Activated CD8-positive, alpha-beta memory T cell treated with anti-CD3 and anti-CD28 coated beads, Interleukin-2, amount 10 ng/mL, durations not matched to agents 7 days and 5 days (primary cell): ENCODE data around the gene NPPA. TPM values are rescaled to one million over a fixed set of nuclear protein-coding genes. Genes with fewer than 3 reads are reported as not detected.

ENCODE experiments used
- ATAC-seq: fragments of 150-1000 bp; cut with Tn5 transposase; one replicate; pipeline ENCODE4 v1.10.0; 2021; ENCODE audit warnings: moderate library complexity
- CTCF ChIA-PET: fragments of 350-600 bp; sonication (Branson Sonifier 250); formaldehyde crosslinking; loops from one replicate; lab custom pipeline; 2021; ENCODE audit warnings: antibody characterized with exemption; lab: Charles Lee
- DNase-seq: peaks from one replicate; pipeline ENCODE4 v3.0.0-alpha.2; 2020
- H3K27ac Mint-ChIP-seq: one replicate; pipeline ENCODE4 v1.8.0; 2021; ENCODE audit warnings: mild to moderate bottlenecking, mixed read lengths
- H3K27me3 Mint-ChIP-seq: one replicate; pipeline ENCODE4 v1.8.0; 2021; ENCODE audit warnings: mixed read lengths
- H3K36me3 Mint-ChIP-seq: one replicate; pipeline ENCODE4 v1.8.0; 2021; ENCODE audit warnings: mild to moderate bottlenecking, mixed read lengths
- H3K4me1 Mint-ChIP-seq: one replicate; pipeline ENCODE4 v1.8.0; 2021; ENCODE audit warnings: mixed read lengths
- H3K4me3 Mint-ChIP-seq: one replicate; pipeline ENCODE4 v1.8.0; 2021; ENCODE audit warnings: mild to moderate bottlenecking, moderate library complexity, mixed read lengths
- H3K9me3 Mint-ChIP-seq: one replicate; pipeline ENCODE4 v1.8.0; 2022; ENCODE audit warnings: low read depth, mixed read lengths
- total RNA-seq, 2 experiments: library from RNA; stranded (reverse); gene quantifications; one replicate each; pipeline ENCODE4 v1.2.3, GENCODE V29; 2021

Gene NPPA
- total RNA-seq, 2 experiments from 2014 or later: not detected

DNA sequence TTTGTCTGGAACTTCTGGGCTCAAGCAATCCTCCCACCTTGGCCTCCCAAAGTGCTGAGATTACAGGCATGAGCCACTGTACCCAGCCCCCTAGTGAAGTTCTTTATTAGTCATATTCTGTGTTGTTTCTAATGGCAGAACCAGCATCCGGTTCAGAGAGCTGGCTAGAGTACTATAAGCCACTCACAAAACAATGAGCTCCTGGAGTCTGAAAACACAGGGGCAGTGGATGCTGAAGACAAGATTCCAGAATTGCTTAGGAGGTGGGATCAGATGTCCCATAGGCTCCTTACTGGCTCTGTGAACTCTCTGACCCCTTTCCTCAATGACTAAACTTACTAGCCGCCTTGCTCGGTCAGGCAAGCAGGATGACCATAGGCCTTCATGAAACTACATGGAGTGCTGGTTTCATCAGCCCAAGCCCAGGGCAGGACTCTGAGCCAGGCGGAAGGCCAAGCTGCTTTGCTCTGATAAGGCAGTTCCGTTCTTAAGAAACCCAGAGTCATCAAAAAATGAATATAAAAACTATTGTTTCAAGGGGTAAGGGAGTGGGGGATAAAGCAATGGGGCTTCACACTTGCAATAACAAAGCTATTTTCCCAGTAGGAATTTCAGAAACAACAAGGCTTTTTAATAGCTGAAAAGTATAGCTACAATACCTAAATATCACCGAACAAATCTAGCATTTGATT is 49.9 kb downstream of the NPPA start:
- Mint-ChIP-seq H3K27ac (no peak overlapping the region), H3K9me3 (no peaks in the 10 kb centered on the region), H3K4me1 (peaks cover 14% of the 10 kb centered on the region), H3K4me3 (no peak overlapping the region), H3K27me3 (no peaks in the 10 kb centered on the region), H3K36me3 (peaks cover 11% of the 10 kb centered on the region)
- CTCF ChIA-PET: interaction anchor here (0.6 to 2.4 kb wide), 4 partner anchors 12 to 147 kb away, joined by 3 to 8 read pairs (median 3); no protein-coding TSS in a partner anchor
- no peak for ATAC-seq
- no peak for DNase-seq

GRCh38 chr1:11796036-11796828 is 51.4 kb downstream of the NPPA start:
- Mint-ChIP-seq H3K27me3 (no peaks in the 10 kb centered on the region), H3K4me1 (peaks cover 2% of the 10 kb centered on the region), H3K36me3 (peaks cover 11% of the 10 kb centered on the region), H3K4me3 (no peak overlapping the region), H3K27ac (no peak overlapping the region), H3K9me3 (no peaks in the 10 kb centered on the region)
- CTCF ChIA-PET: interaction anchor here (1.1 kb wide), 1 partner anchor 12 kb away, joined by 3 read pairs; no protein-coding TSS in a partner anchor
- DNase-seq (no peak), ATAC-seq (no peak)

Other genes starting within 250 kb of the NPPA start
- gene FBXO2, start 193.4 kb downstream of the NPPA start, total RNA-seq: 1 to 10 TPM; 1.8 to 4.6 TPM
- 10 to 100 TPM; 28.6 to 39.9 TPM for gene FBXO44, start 192.9 kb downstream of the NPPA start, total RNA-seq
- 10 to 100 TPM; 36.2 to 40.3 TPM for gene FBXO6, start 183.6 kb downstream of the NPPA start, total RNA-seq
- 10 to 100 TPM; 85.4 to 94.8 TPM for gene MAD2L2, start 166.6 kb downstream of the NPPA start, total RNA-seq
- 1 to 10 TPM; 1.0 to 2.1 TPM for gene DRAXIN, start 156.1 kb downstream of the NPPA start, total RNA-seq
- gene AGTRAP, start 111.6 kb downstream of the NPPA start, total RNA-seq: 10 to 100 TPM; 45.5 to 59.9 TPM
- gene C1orf167, start 85.6 kb downstream of the NPPA start, total RNA-seq: not detected
- gene MTHFR, start 41.8 kb downstream of the NPPA start, total RNA-seq: 10 to 100 TPM; 24.1 to 30.0 TPM
- 10 to 100 TPM; 20.0 to 21.1 TPM for gene CLCN6, start 41.6 kb downstream of the NPPA start, total RNA-seq
- gene NPPB, start 11.2 kb upstream of the NPPA start, total RNA-seq: not detected
- gene KIAA2013, start 78.6 kb upstream of the NPPA start, total RNA-seq: 10 to 100 TPM; 44.2 to 44.6 TPM
- gene PLOD1, start 86.9 kb upstream of the NPPA start, total RNA-seq: 10 to 100 TPM; 17.6 to 20.8 TPM
- gene MFN2, start 132.7 kb upstream of the NPPA start, total RNA-seq: 10 to 100 TPM; 57.7 to 67.5 TPM
- 10 to 100 TPM; 41.4 to 59.3 TPM for gene MIIP, start 171.7 kb upstream of the NPPA start, total RNA-seq
- 10 to 100 TPM in 1 of 2 experiments, 1 to 10 TPM in 1; 3.8 to 14.8 TPM for gene TNFRSF8, start 215.5 kb upstream of the NPPA start, total RNA-seq